T follicular helper cell (primary cell): Measurements from ENCODE around the gene PRND.
A peak's percentile ranks its signal among the peaks of the same experiment; 100 is the strongest.
"Not testable (repeated sequence)": the region's sequence is repeated elsewhere in the genome, so short reads cannot be mapped to it uniquely, and the experiment has no call there.

Experiments used
- DNase-seq: peaks from one replicate; pipeline ENCODE4 v3.0.0-alpha.2; 2020; ENCODE audit warnings: low read depth

PRND gene

DNA sequence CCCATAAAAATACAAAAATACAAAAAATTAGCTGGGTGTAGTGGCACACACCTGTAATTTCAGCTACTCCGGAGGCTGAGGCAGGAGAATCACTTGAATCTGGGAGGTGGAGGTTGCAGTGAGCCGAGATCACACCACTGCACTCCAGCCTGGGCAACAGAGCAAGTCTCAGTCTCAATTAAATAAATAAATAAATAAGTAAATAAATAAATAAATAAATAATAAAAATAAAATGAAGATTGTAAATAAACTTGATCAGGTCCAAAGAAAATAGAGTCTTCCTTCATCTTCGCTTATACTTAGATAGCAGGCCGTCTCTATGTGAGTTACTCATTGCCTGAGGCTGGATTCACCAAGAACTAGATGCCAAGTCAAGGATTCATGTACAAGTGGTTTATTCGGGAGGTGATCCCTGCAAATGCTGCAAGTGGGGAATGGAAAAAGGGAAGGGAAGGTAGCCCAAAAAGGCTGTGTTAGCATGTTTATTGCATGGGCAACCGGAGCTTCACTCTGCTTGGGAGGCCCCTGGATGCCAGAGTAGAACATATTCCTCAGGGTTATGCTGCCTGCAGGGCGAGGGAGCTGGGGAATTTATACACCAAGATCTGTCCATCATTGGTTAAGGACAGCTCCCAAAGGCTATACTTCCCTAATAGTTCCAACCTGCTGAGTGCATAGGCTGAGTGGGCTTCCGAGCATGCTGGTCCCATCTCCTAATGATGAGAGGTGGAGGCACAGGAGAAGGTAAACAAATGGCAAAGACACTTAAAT is 16.3 kb downstream of the PRND start:
- DNase-seq: no peak

DNA sequence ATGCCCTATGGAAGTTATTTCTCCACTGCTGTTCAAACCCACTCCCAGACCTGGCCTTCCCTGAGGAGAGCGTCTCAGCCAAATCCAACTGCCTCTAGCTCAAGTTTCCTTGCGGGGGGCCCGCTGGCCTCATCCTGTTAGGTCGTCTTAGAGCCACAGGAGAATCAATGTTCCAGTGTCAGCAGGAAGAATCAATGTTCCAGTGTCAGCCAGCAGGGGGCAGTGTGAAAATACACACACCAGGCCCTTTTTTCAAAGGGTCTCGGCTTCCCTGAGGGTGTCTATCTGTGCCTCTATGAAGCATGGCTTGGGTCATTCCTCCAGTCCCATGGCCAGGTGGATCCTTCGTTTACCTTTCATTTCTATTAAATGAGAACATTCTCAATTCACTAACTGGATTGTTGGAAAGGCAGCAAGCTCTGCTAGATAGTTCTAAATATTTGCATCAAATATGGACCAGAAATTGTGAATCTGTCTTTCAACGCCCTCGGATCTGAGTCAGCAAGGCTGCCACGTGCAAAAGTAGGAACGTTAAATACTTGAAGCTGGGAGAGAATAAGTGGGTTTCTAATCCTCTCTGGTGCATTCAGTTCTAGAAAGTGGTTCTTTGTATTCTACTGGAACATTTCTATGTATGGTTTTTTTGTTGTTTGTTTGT is 19.2 kb downstream of the PRND start:
- peak; percentile 51 for DNase-seq

DNA sequence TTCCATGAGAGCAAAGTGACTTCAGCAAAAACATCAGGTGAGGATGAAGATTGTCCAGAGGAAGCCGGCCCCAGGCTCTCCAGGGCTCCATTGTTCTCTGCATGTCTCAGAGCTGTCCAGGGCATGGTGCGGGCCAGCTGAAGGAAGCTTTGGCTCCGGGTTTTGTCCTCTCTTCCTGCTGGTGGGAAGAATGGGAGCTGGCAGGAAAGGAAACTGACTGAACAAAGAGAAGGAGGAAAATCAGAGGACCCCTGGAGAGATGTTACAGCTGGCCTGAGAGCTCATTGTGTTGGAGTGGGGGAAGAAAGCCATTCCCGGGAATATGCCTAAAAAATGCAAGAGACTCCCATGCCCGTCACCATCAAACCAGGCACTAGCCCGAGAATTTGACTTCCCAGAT is 27.1 kb downstream of the PRND start:
- no peak for DNase-seq

DNA sequence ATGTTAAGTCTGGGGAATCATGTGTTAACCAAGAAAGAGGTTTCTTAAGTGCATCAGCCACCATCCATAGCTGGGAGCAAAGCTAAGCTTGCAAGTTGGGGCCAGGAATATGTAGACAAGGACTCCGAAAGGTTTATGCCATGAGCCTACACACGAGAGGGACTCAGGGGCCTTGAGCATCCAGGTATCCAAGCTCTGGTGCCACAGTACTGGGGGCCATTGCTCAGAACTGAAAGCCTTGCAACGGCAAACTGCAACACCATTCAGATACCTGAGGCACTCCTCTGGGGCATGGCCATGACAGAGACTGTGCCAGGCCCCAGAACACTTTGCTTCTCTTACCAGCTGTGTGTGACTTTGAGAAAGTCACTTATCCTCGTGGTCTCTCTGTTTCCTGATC is 27.6 kb downstream of the PRND start:
- no peak for DNase-seq

DNA sequence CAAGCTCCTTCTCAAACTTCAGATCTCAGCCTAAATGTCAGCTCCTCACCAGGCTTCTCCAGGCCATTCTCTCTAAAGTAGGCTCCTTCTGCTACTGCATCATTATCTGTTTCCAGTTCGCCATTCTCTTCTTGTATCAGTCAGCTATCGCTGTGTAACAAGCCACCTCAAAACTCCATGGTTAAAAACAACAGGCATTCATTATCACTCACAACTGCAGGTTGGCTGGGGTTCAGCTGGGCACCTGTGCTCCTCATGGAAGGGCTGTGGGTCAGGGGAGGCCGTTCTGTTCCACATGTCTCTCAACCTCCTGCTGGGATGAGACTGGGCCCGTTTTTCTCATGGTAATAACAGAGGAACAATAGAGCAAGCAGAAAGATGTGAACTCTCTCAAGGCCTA is 28.7 kb downstream of the PRND start:
- DNase-seq: no peak

DNA sequence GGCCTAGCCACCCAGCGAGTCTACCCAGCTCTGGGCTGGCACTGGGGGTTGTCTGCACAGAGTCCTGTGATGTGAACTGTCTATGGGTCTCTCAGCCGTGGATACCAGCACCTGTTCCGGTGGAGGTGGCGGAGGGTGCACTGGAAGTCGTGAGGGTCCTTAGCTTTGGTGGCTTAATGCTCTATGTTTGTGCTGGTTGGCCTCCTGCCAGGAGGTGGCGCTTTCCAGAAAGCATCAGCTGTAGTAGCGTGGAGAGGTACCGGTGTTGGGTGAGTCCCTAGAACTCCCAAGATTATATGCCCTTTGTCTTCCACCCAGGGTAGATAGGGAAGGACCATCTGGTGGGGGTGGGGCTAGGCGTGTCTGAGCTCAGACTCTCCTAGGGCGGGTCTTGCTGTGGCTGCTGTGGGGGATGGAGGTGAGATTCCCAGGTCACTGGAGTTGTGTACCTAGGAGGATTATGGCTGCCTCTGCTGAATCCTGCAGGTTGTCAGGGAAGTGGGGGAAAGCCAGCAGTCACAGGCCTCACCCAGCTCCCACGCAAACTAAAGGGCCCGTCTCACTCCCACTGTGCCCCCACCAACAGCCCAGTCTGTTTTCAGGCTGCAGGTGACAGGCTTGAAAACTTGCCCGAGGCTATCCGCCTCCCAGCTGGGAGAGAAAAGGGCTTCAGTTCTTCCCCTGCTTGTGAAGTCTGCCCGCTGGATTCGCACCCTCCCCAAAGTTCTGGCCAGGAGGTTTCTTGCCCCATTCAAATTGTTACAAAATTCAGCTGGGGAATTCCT is 37.6 kb downstream of the PRND start:
- peak; percentile 33 for DNase-seq

DNA sequence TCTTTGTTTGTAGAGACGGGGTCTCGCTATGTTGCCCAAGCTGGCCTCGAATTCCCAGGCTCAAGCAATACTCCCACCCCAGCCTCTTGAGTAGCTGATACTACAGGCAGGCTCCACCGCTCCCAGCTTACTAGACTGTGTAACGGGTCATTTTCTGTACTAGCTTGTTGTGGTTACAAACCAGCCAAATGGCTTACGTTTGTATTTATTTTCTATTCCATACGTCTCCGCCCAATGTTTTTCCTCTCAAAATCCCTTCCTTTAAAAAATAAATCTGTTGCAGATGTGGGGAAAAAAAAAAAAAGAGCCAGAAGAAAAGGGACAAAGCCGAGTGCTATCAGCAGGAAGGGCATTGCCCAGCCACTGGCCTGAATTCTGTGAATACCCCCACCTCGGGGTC is 41.6 kb downstream of the PRND start:
- no peak for DNase-seq

DNA sequence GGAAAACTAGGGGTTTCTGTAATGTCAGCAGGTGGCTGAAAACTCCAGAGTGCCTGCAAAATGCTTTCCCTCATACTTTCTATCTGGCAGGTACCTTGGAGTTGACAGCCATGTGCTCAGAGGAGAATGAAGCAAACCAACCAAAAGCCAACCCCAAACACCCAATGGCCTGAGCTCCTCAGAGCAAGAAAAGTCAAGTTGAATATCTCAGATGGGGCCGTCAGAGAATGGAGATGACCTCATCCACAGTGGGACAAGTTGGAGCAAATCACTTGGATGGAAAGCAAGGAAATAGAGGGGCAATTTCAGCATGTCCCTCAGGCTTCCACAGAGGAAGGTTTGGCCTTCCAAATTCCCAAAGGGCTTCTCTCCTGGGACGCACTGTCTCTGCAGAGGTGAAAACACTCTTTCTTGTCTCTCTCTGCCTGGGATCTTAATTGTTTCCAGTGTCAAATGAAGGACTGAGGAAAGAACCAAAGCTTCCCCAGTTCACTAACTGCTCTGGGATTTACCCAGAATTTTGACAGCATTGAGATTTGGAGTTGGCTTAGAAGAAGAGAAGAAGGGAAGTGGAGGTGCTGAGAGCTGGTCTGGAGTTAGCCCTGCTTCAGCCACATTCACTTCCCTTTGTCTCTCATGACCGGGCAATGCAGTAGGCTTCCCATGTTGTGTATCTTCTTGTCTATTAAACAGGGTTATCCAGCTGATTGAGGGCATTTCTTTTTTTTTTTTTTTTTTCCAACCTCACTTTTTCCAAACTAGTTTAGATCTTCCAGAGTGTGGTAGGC is 42.2 kb downstream of the PRND start:
- no peak for DNase-seq

DNA sequence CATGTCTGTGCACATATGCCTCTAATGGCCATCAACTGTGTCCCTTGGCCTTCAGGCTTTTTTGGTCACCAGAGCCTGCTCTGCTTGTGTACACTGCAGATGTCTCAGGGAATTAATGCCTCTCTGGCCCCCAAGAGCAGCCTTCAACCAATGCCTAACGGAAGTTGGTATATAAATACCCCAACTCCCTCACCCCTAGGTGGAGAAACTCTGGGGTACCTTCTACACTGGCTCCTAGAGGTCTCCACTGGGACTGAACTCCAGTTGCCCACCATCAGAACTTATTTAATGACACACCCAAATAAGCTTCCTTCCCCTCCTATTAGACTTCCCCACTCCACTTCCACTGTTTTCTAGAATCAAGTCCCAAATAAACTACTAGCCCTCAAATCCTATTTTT is 43.1 kb downstream of the PRND start:
- DNase-seq: no peak

DNA sequence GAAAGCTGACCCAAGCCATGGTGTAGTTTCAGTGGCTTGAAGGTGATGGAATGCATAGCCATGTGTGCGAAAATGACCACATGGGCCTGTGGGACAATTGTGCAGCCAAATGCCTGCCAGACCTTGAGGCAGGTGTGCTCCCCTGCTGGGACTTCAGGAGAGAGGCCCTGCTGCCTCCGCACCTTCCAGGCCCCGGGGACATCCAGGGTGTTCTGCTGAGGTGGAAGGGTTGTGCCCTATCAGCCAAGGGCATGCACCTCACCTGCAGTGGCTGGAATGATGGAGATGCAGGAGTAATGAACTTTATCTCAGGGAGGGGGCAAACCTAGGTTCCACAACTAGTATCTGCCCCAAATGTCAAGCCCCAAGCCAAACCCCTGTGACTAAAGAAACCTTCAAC is 44.0 kb downstream of the PRND start:
- DNase-seq: no peak

DNA sequence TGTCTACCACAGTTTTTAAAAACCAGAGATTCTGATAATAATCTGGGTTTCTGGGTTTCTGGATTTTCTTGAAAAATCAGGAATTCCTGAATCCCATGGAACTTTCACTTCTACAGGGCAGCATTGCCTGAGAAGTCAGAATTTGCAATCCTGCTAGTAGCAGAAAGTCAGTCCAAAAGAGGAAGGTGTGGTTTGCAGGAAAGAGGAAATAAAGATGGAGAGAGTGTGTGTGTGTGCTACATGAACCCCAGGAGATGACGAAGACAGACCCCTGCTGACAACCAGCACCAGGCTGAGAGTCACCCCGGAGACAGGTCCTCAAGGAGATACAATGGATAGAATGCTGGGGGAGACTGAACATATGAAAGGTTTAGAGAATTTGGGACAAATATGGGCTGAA is 44.9 kb downstream of the PRND start:
- no peak for DNase-seq

DNA sequence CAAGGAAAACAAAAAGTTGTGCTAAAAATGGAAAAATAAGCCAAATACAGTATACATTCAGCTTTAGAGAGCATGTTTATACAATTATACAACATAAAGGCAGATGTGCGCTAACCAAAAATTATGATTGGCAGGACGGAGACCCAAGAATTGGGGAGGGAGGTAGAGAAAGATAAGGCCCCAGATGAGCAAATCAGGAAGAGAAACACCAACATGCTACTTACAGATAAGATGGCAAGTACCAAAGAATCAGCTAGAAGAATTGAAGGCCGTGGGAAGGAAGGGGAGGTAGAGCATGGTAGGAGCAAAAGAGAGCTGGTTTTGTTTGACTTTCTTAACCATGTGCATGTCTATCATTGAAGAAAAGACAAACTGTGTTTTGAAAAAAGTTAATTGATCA is 45.4 kb downstream of the PRND start:
- DNase-seq: no peak

DNA sequence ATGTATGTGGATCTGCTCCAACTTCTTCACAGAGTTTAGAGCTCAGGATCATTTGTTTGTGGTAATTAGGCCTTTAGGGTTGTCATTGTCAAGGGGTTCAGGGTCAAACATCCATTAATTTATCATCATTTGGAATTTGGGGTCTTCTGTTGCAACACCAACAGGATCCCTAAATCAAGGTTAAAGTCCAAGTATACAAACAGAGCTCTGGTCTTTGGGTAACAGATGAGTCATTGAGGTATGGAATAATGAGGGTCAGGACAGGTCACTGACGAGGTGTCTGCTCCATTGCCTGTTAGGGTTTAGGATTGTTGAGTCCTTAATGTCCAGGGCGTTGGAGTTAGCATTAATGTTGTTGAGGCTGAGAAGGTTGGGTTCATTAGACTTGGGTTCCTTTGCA is 47.6 kb downstream of the PRND start:
- DNase-seq: no peak

DNA sequence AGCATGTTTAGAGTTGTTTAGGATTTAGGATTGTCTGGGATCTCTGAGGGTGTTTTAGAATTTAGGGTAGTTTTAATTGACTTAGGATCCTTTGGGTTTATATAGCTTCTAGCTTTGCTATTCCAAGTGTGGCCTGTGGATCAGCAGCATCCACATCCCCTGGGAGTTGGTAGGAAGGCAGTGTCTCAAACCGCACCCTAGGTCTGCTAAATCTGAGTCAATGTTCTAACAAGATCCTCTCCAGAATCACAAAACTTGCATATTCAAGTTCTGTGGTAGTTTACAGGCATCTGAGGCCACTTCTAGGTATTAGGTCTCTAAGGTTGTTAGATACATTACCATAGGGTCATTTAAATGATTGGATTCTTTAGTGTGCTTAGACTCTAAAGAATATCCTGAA is 48.3 kb downstream of the PRND start:
- no peak for DNase-seq

DNA sequence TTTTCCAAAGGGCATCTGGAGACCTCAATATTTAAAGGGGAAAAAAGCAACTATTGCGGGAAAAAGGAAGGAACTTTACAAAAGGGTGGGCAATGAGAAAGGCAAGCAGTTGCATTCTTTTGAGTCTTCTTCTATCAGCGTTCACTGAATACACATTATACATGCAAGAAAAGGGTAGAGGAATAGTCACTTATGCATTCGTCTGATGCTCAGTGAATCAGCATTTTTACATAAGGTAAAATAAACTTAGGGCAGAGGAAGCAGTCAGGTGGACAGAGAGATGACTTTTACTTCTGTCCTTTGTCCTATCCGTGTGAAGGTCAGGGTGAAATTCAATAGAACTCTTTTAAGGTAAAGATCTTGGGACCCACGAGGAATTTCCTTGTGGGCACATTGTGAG is 49.3 kb downstream of the PRND start:
- DNase-seq: no peak

DNA sequence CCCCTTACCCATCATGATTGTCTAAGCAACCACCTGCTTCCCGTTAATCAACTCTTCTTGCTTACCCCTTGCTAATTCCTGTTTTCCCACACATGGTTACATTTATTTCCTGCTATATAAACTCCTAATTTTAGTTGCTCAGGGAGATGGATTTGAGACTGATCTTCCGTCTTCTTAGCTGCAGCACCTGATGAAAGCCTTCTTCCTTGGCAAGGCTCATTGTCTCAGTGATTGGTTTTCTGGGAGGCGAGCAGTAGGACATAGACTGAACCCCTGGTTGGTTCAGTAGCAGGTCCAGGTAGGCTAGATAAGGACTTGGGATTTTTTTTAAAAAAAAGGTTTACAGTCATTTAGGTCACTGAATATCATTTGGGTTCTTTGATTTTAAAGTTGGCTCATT is 50.4 kb downstream of the PRND start:
- no peak for DNase-seq

DNA sequence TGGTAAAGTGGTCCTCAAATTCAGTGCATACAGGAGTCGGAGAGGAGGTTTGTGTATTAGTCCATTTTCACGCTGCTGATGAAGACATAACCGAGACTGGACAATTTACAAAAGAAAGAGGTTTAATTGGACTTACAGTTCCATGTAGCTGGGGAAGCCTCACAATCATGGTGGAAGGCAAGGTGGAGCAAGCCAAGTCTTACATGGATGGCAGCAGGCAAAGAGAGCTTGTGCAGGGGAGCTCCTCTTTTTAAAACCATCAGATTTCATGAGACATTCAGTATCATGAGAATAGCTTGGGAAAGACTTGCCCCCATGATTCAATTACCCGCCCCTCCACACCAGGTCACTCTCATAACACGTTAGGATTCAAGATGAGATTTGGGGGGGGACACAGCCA is 51.3 kb downstream of the PRND start:
- not testable (repeated sequence) for DNase-seq

DNA sequence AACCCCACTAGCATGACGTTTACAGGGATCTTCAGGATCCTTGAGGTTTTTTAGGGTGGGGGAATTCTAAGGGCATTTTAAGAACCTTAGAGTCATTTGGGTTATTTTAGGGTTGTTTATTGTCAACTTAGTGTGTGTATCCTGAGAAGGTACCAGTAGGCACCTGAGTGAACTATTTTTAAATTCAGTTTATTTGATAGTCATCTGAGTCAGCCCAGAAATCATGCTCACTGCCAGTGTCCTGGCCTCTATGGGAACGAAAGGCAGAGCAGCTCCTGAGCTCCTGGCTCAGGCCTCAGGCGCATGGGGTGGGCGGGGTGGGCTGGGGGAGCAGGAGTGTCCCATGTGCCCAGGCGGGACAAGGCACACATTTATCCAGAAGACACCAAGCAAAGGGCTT is 52.0 kb downstream of the PRND start:
- DNase-seq: no peak

DNA sequence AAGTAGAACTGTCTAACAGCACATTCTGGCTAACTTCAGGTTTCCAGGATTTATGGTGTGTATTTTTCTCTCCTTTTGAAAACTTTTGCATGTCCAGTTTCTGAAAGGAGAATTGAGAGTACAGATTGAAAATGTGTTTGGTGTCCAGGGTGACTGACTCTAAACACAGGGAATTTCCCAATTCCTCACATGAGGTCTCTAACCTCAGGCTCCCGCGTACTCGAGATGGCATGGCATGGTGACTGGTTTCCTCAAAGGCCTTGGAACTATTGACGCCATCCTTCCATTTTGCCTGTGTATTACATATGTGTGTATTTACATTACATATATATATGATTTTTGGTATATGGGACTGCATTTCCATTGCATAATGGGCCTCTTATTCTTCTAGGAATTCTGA is 52.5 kb downstream of the PRND start:
- DNase-seq: no peak

DNA sequence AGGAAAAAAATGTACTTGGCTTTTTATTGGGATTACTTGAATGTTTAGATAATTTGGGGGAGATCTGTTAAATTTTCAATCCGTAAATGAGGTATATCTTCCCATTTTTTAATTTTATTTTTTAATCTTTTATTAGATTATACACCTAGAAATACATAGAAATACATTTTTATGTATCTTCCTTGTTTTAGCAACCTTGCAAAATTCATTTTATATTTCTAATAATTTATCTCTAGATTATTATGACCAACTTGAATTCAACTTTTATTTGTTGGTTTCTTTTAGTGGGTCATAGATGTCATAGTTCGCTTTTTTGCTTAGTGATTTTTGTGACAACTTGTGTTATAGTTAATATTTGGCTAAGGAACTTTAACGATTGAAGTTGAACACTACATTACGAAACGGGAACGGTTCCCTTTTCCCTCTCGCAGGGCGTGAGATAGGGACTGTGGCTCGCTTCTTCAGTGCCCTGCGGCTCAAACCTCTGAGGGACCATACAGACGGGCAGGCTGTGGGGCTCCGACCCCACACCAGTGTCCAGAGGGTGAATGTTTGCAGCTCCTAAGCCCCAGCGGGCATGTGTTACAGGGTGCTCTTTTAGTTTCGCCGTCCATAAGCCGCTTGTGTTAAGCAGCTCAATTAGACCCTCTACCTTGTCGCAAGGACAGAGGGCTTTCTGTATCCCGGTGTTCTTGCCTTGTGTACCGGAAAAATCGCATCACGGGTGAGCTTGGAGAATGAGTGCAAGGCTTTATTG is 53.8 kb downstream of the PRND start:
- no peak for DNase-seq

DNA sequence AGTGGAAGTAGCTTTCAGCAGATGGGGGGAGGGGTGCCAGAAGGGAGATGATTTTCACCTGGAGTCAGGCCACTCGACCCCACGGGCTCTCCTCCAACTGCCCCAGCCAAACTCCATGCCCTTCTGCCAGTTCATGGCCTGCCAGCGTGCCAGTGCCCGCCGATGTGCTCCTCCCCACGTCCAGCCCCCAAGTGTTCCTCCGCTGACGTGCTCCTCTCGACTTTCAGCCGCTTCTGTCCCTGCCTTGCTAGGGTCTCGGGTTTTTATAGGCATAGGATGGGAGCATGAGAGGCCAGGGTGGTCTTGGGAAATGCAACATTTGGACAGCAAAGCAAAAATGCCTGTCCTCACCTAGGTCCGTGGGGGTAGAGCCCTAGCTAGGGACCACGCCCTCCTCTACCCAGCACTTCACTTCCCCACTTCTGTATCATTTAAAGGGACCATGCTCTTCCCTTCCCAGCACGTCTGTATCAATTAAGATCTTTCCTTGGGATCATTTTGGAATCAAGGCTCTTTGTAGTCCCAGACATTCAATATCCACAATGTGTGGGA is 54.4 kb downstream of the PRND start:
- no peak for DNase-seq
